ENCODE data around the gene SUN1. TPM values are rescaled to one million over a fixed set of nuclear protein-coding genes. Genes with fewer than 3 reads are reported as not detected.
"Not testable (repeated sequence)": the region's sequence is repeated elsewhere in the genome, so short reads cannot be mapped to it uniquely, and the experiment has no call there.

SUN1 gene
- total RNA-seq, 1 donor = 73.4 TPM

- no peak for DNase-seq (ENCODE audit: low read depth)
- no peak overlapping the region for H3K4me3 ChIP-seq (ENCODE audit: low read depth, low read length)
- no peak for TF ChIP-seq CTCF (IDR thresholded peaks at IDR 0.05; ENCODE audit: insufficient read depth, low read depth, low read length)
These were observed 39.7 kb downstream of the SUN1 start for GRCh38 chr7:871900-872537.

GRCh38 chr7:872685-873084 is 40.4 kb downstream of the SUN1 start:
- H3K4me3 ChIP-seq (ENCODE audit: low read depth, low read length); DNase-seq (ENCODE audit: low read depth): not testable (repeated sequence)

- no peak overlapping the region for H3K4me3 ChIP-seq (ENCODE audit: low read depth, low read length)
- peak; percentile 96 for TF ChIP-seq CTCF (IDR thresholded peaks at IDR 0.05; ENCODE audit: insufficient read depth, low read depth, low read length)
- DNase-seq (ENCODE audit: low read depth) = peak; percentile 89
These were observed 41.2 kb downstream of the SUN1 start for GRCh38 chr7:873367-874002.

- H3K4me3 ChIP-seq (ENCODE audit: low read depth, low read length) = no peak overlapping the region
- DNase-seq (ENCODE audit: low read depth) = peak; percentile 87
- no peak for TF ChIP-seq CTCF (IDR thresholded peaks at IDR 0.05; ENCODE audit: insufficient read depth, low read depth, low read length)
These were observed 41.9 kb downstream of the SUN1 start for GRCh38 chr7:874031-874749.

- TF ChIP-seq CTCF (IDR thresholded peaks at IDR 0.05; ENCODE audit: insufficient read depth, low read depth, low read length) = no peak
- no peak overlapping the region for H3K4me3 ChIP-seq (ENCODE audit: low read depth, low read length)
- no peak for DNase-seq (ENCODE audit: low read depth)
These were observed 42.8 kb downstream of the SUN1 start for GRCh38 chr7:875051-875450.

GRCh38 chr7:875476-876076 is 43.3 kb downstream of the SUN1 start:
- DNase-seq (ENCODE audit: low read depth) = no peak
- H3K4me3 ChIP-seq (ENCODE audit: low read depth, low read length) = peak overlapping the region; percentile 48
- no peak for TF ChIP-seq CTCF (IDR thresholded peaks at IDR 0.05; ENCODE audit: insufficient read depth, low read depth, low read length)
